Measurements from ENCODE around the gene CPED1.
"Not testable (repeated sequence)": the region's sequence is repeated elsewhere in the genome, so short reads cannot be mapped to it uniquely, and the experiment has no call there.

The CPED1 gene

DNA sequence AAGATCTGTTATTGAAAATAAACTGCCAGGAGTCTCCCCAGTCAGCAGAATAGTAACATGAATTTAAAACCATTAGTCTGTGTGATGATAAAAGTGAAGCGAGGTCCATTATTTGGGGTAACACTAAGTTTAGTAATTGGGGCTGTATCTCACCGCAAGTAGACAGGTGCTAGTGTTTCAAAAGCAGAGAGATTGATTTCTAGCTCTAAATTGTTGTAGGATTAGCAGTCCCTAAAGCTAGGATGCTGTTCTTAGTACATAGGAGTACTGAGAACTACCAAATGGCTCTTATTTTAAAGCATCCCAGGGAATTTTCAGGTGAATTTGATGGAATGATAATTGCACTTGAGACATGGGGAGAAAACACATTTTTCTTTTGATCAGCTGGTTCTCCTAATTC is 70.5 kb downstream of the CPED1 start:
- no peaks in the 10 kb centered on the region for H3K79me1 ChIP-seq (ENCODE audit: low read depth, low read length)
- no peak overlapping the region for H2BK120ac ChIP-seq (ENCODE audit: low read depth, low read length)
- no CpG with 5 or more reads among the region's 2 CpGs for WGBS, 2 donors (ENCODE audit: extremely low coverage in 2 of 2, insufficient read length in 2 of 2, insufficient replicate concordance in 1 of 2)
- H3K36me3 ChIP-seq (replicated peaks in 1 of 2; ENCODE audit: control insufficient read depth in 2 of 2, insufficient read depth in 2 of 2, low read length in 2 of 2) = no peaks in the 10 kb centered on the region
- no peak overlapping the region for H3K23ac ChIP-seq (ENCODE audit: low read depth, low read length, poor library complexity)
- H4K8ac ChIP-seq (ENCODE audit: low read depth, low read length) = no peak overlapping the region
- no peak overlapping the region for H2AK5ac ChIP-seq (ENCODE audit: low read depth, low read length)
- H3K4me2 ChIP-seq (ENCODE audit: insufficient read depth, low read length, poor library complexity, severe bottlenecking) = no peak overlapping the region
- H3K4me3 ChIP-seq (ENCODE audit: low read length in 2 of 2) = no peak overlapping the region
- H3K4ac ChIP-seq (ENCODE audit: low read length) = no peak overlapping the region
- DNase-seq (ENCODE audit: low spot score) = no peak
- H2BK12ac ChIP-seq (ENCODE audit: low read length) = no peak overlapping the region
- H2AFZ ChIP-seq (ENCODE audit: low read length) = no peak overlapping the region
- H3K27ac ChIP-seq (replicated peaks; ENCODE audit: low read length) = no peak overlapping the region
- no peak overlapping the region for H3K9ac ChIP-seq (ENCODE audit: low read depth, low read length, poor library complexity)
- H4K91ac ChIP-seq (ENCODE audit: low read depth, low read length, poor library complexity) = no peak overlapping the region
- H3K14ac ChIP-seq (ENCODE audit: low read length) = no peak overlapping the region
- no peak overlapping the region for H2BK5ac ChIP-seq (ENCODE audit: low read length)
- H3K4me1 ChIP-seq (ENCODE audit: control insufficient read depth in 2 of 2, insufficient read depth in 1 of 2, low read depth in 1 of 2, low read length in 2 of 2) = no peaks in the 10 kb centered on the region
- H3K27me3 ChIP-seq (ENCODE audit: control insufficient read depth in 3 of 3, insufficient read depth in 3 of 3, low read depth in 1 of 3, low read length in 3 of 3) = no peaks in the 10 kb centered on the region
- H2BK15ac ChIP-seq (ENCODE audit: low read length) = no peak overlapping the region
- H3K9me3 ChIP-seq (replicated peaks in 1 of 2; ENCODE audit: control insufficient read depth in 2 of 2, insufficient read depth in 1 of 2, low read depth in 1 of 2, low read length in 2 of 2) = no peaks in the 10 kb centered on the region
- no peak overlapping the region for H3K18ac ChIP-seq (ENCODE audit: low read length)

DNA sequence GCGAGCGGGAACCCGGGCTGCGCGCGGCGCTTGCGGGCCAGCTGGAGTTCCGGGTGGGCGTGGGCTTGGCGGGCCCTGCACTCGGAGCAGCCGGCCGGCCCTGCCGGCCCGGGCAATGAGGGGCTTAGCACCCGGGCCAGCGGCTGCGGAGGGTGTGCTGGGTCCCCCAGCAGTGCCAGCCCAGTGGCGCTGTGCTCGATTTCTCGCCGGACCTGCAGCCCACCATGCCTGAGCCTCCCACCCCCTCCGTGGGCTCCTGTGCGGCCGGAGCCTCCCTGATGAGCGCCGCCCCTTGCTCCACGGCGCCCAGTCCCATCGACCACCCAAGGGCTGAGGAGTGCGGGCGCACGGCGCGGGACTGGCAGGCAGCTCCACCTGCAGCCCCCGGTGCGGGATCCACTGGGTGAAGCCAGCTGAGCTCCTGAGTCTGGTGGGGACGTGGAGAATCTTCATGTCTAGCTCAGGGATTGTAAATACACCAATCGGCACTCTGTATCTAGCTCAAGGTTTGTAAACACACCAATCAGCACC is 71.5 kb downstream of the CPED1 start:
- DNase-seq (ENCODE audit: low spot score); H3K79me1 ChIP-seq (ENCODE audit: low read depth, low read length); H2BK15ac ChIP-seq (ENCODE audit: low read length); H3K27me3 ChIP-seq (ENCODE audit: control insufficient read depth in 3 of 3, insufficient read depth in 3 of 3, low read depth in 1 of 3, low read length in 3 of 3); H3K9ac ChIP-seq (ENCODE audit: low read depth, low read length, poor library complexity); H3K27ac ChIP-seq (replicated peaks; ENCODE audit: low read length); H3K4ac ChIP-seq (ENCODE audit: low read length); H2AK5ac ChIP-seq (ENCODE audit: low read depth, low read length); H4K91ac ChIP-seq (ENCODE audit: low read depth, low read length, poor library complexity); H3K18ac ChIP-seq (ENCODE audit: low read length); H2BK5ac ChIP-seq (ENCODE audit: low read length); H2AFZ ChIP-seq (ENCODE audit: low read length); H3K4me1 ChIP-seq (ENCODE audit: control insufficient read depth in 2 of 2, insufficient read depth in 1 of 2, low read depth in 1 of 2, low read length in 2 of 2); H3K23ac ChIP-seq (ENCODE audit: low read depth, low read length, poor library complexity); H3K14ac ChIP-seq (ENCODE audit: low read length); H3K9me3 ChIP-seq (replicated peaks in 1 of 2; ENCODE audit: control insufficient read depth in 2 of 2, insufficient read depth in 1 of 2, low read depth in 1 of 2, low read length in 2 of 2); H2BK12ac ChIP-seq (ENCODE audit: low read length); H2BK120ac ChIP-seq (ENCODE audit: low read depth, low read length); H3K4me2 ChIP-seq (ENCODE audit: insufficient read depth, low read length, poor library complexity, severe bottlenecking); H3K36me3 ChIP-seq (replicated peaks in 1 of 2; ENCODE audit: control insufficient read depth in 2 of 2, insufficient read depth in 2 of 2, low read length in 2 of 2); H3K4me3 ChIP-seq (ENCODE audit: low read length in 2 of 2); H4K8ac ChIP-seq (ENCODE audit: low read depth, low read length): not testable (repeated sequence)
- no CpG with 5 or more reads among the region's 40 CpGs for WGBS, 2 donors (ENCODE audit: extremely low coverage in 2 of 2, insufficient read length in 2 of 2, insufficient replicate concordance in 1 of 2)

GRCh38 chr7:121061677-121062582 is 73.4 kb downstream of the CPED1 start:
- Histone ChIP-seq H2BK120ac (ENCODE audit: low read depth, low read length) (no peak overlapping the region), H3K4me1 (ENCODE audit: control insufficient read depth in 2 of 2, insufficient read depth in 1 of 2, low read depth in 1 of 2, low read length in 2 of 2) (no peaks in the 10 kb centered on the region), H3K4me3 (ENCODE audit: low read length in 2 of 2) (no peak overlapping the region), H2BK5ac (ENCODE audit: low read length) (no peak overlapping the region), H4K8ac (ENCODE audit: low read depth, low read length) (no peak overlapping the region), H3K36me3 (replicated peaks in 1 of 2; ENCODE audit: control insufficient read depth in 2 of 2, insufficient read depth in 2 of 2, low read length in 2 of 2) (no peaks in the 10 kb centered on the region), H3K9me3 (replicated peaks in 1 of 2; ENCODE audit: control insufficient read depth in 2 of 2, insufficient read depth in 1 of 2, low read depth in 1 of 2, low read length in 2 of 2) (no peaks in the 10 kb centered on the region), H3K27ac (replicated peaks; ENCODE audit: low read length) (no peak overlapping the region), H3K27me3 (ENCODE audit: control insufficient read depth in 3 of 3, insufficient read depth in 3 of 3, low read depth in 1 of 3, low read length in 3 of 3) (no peaks in the 10 kb centered on the region), H2AFZ (ENCODE audit: low read length) (no peak overlapping the region), H3K14ac (ENCODE audit: low read length) (no peak overlapping the region), H3K23ac (ENCODE audit: low read depth, low read length, poor library complexity) (no peak overlapping the region), H3K4me2 (ENCODE audit: insufficient read depth, low read length, poor library complexity, severe bottlenecking) (no peak overlapping the region), H2AK5ac (ENCODE audit: low read depth, low read length) (no peak overlapping the region), H3K9ac (ENCODE audit: low read depth, low read length, poor library complexity) (no peak overlapping the region), H2BK12ac (ENCODE audit: low read length) (no peak overlapping the region), H2BK15ac (ENCODE audit: low read length) (no peak overlapping the region), H3K18ac (ENCODE audit: low read length) (no peak overlapping the region), H4K91ac (ENCODE audit: low read depth, low read length, poor library complexity) (no peak overlapping the region), H3K4ac (ENCODE audit: low read length) (no peak overlapping the region), H3K79me1 (ENCODE audit: low read depth, low read length) (no peaks in the 10 kb centered on the region)
- DNase-seq (ENCODE audit: low spot score) = no peak
- no CpG with 5 or more reads among the region's 5 CpGs for WGBS, 2 donors (ENCODE audit: extremely low coverage in 2 of 2, insufficient read length in 2 of 2, insufficient replicate concordance in 1 of 2)

GRCh38 chr7:121062671-121063279 is 74.3 kb downstream of the CPED1 start:
- H3K14ac ChIP-seq (ENCODE audit: low read length) = no peak overlapping the region
- no CpG with 5 or more reads among the region's 11 CpGs for WGBS, 2 donors (ENCODE audit: extremely low coverage in 2 of 2, insufficient read length in 2 of 2, insufficient replicate concordance in 1 of 2)

More at GRCh38 chr7:121062671-121063279, 74.3 kb downstream of the CPED1 start:
- Histone ChIP-seq H3K4me2 (ENCODE audit: insufficient read depth, low read length, poor library complexity, severe bottlenecking) (no peak overlapping the region), H3K4me3 (ENCODE audit: low read length in 2 of 2) (no peak overlapping the region), H2BK12ac (ENCODE audit: low read length) (no peak overlapping the region), H3K27me3 (ENCODE audit: control insufficient read depth in 3 of 3, insufficient read depth in 3 of 3, low read depth in 1 of 3, low read length in 3 of 3) (no peaks in the 10 kb centered on the region), H4K91ac (ENCODE audit: low read depth, low read length, poor library complexity) (no peak overlapping the region), H3K27ac (replicated peaks; ENCODE audit: low read length) (no peak overlapping the region), H3K23ac (ENCODE audit: low read depth, low read length, poor library complexity) (no peak overlapping the region), H3K9me3 (replicated peaks in 1 of 2; ENCODE audit: control insufficient read depth in 2 of 2, insufficient read depth in 1 of 2, low read depth in 1 of 2, low read length in 2 of 2) (no peaks in the 10 kb centered on the region), H3K4ac (ENCODE audit: low read length) (no peak overlapping the region), H3K79me1 (ENCODE audit: low read depth, low read length) (no peaks in the 10 kb centered on the region), H4K8ac (ENCODE audit: low read depth, low read length) (no peak overlapping the region), H3K18ac (ENCODE audit: low read length) (no peak overlapping the region), H2AK5ac (ENCODE audit: low read depth, low read length) (no peak overlapping the region), H2AFZ (ENCODE audit: low read length) (no peak overlapping the region), H3K4me1 (ENCODE audit: control insufficient read depth in 2 of 2, insufficient read depth in 1 of 2, low read depth in 1 of 2, low read length in 2 of 2) (no peaks in the 10 kb centered on the region), H3K36me3 (replicated peaks in 1 of 2; ENCODE audit: control insufficient read depth in 2 of 2, insufficient read depth in 2 of 2, low read length in 2 of 2) (no peaks in the 10 kb centered on the region), H2BK120ac (ENCODE audit: low read depth, low read length) (no peak overlapping the region), H2BK15ac (ENCODE audit: low read length) (no peak overlapping the region), H2BK5ac (ENCODE audit: low read length) (no peak overlapping the region), H3K9ac (ENCODE audit: low read depth, low read length, poor library complexity) (no peak overlapping the region)
- no peak for DNase-seq (ENCODE audit: low spot score)
